Natural killer cell (primary cell): Measurements from ENCODE around the gene FAH. TPM values are rescaled to one million over a fixed set of nuclear protein-coding genes. Genes with fewer than 3 reads are reported as not detected.

Source experiments
- ATAC-seq, 3 donors: fragments of 150-1000 bp in 2 of 3; fragments of 200-7000 bp in 1 of 3; cut with Tn5 transposase; 1 replicate in 1 of 3; 2 replicates in 2 of 3; pipeline ENCODE4 v1.10.0; 2021; ENCODE audit warnings: mild to moderate bottlenecking in 2 of 3, moderate library complexity in 2 of 3
- DNase-seq, 2 donors: peaks; one replicate each; pipeline versions ENCODE4 v3.0.0 to v3.0.0-alpha.2; 2013 to 2021; ENCODE audit warnings: mixed read lengths in 1 of 2
- H3K27ac ChIP-seq: one replicate; pipeline ENCODE4 v1.5.1; 2013; ENCODE audit warnings: mild to moderate bottlenecking, low read length
- H3K27me3 ChIP-seq: one replicate; pipeline ENCODE4 v1.6.1; 2013; ENCODE audit warnings: low read length; ENCODE audit not compliant: control insufficient read depth, insufficient read depth
- H3K36me3 ChIP-seq: one replicate; pipeline ENCODE4 v1.6.1; 2013; ENCODE audit warnings: low read length; ENCODE audit not compliant: control insufficient read depth, insufficient read depth
- H3K4me1 ChIP-seq: one replicate; pipeline ENCODE4 v1.6.1; 2013; ENCODE audit warnings: low read length; ENCODE audit not compliant: control insufficient read depth, insufficient read depth
- H3K4me3 ChIP-seq: one replicate; pipeline ENCODE4 v1.5.1; 2013; ENCODE audit warnings: low read length
- H3K9me3 ChIP-seq: one replicate; pipeline ENCODE4 v1.6.1; 2013; ENCODE audit warnings: low read length; ENCODE audit not compliant: control insufficient read depth, insufficient read depth
- H3K27ac Mint-ChIP-seq, 2 donors: one replicate each; pipeline ENCODE4 v1.8.0; 2022; ENCODE audit warnings: mild to moderate bottlenecking in 2 of 2, mixed read lengths in 2 of 2, moderate library complexity in 1 of 2
- H3K27me3 Mint-ChIP-seq, 2 donors: one replicate each; pipeline ENCODE4 v1.8.0; 2022; ENCODE audit warnings: low read depth in 2 of 2, mixed read lengths in 2 of 2
- H3K36me3 Mint-ChIP-seq: one replicate; pipeline ENCODE4 v1.8.0; 2022; ENCODE audit warnings: mixed read lengths
- H3K4me1 Mint-ChIP-seq, 2 donors: one replicate each; pipeline ENCODE4 v1.8.0; 2022; ENCODE audit warnings: mixed read lengths in 2 of 2
- H3K4me3 Mint-ChIP-seq: one replicate; pipeline ENCODE4 v1.8.0; 2022; ENCODE audit warnings: mild to moderate bottlenecking, moderate library complexity, mixed read lengths
- H3K9me3 Mint-ChIP-seq, 2 donors: one replicate each; pipeline ENCODE4 v1.8.0; 2022; ENCODE audit warnings: mixed read lengths in 2 of 2
- WGBS: methylation state at CpG from one replicate; pipeline ENCODE4 v1.1.7; 2013; ENCODE audit warnings: missing lambda C conversion rate; ENCODE audit not compliant: insufficient coverage; 5-methylcytosine and 5-hydroxymethylcytosine counted together
- intact Hi-C: fragments of 100-400 bp; cut with micrococcal nuclease; formaldehyde crosslinking; loops from one replicate; pipeline ENCODE4 v1.14.2; 2022
- total RNA-seq, 4 donors: library from RNA; stranded (reverse); fragments of 120-200 nt in 1 of 4; gene quantifications; one replicate each; pipeline versions ENCODE4 v1.2.3 to v1.2.4, GENCODE V29; 2013 to 2022
- TF ChIP-seq, protein P1 (sequence below): fragments of 200-600 bp; IDR thresholded peaks from one replicate; pipeline ENCODE4 v1.8.0; 2022; ENCODE audit warnings: antibody characterized with exemption

Gene FAH
- total RNA-seq, 3 donors from 2014 or later (not counting 1 experiment from before 2014, with no cell fraction given), result 12.4 to 14.1 (median 13.5) TPM

DNA sequence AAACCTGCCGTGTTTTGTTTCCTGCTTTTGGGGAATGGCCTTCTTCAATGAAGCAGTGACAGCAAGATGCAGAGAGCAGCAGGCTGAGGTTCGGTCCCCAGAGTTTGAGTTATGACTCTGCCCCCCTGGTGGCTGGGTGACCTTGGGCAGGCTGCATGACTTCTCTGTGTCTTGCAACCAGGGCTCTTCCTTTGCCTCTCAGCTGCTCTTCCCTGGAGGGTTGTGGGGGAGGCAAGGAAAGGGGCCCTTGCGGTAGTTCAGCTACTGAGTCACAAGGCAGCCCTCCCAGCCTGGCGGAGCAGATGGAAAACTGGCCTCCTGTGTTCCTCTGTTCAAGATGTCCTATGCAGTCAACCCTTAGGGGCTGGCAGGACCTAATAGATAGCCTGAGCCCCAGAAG, 82.1 kb downstream of the FAH start:
- H3K36me3 ChIP-seq, result no peaks in the 10 kb centered on the region
- no peaks in the 10 kb centered on the region for H3K9me3 ChIP-seq
- H3K36me3 Mint-ChIP-seq, result no peaks in the 10 kb centered on the region
- H3K4me1 ChIP-seq, result no peaks in the 10 kb centered on the region
- no peak overlapping the region for H3K4me3 Mint-ChIP-seq
- H3K27me3 ChIP-seq, result no peaks in the 10 kb centered on the region
- WGBS, result 75% methylated on average over 4 of the region's 4 CpGs
- TF ChIP-seq, protein P1, sequence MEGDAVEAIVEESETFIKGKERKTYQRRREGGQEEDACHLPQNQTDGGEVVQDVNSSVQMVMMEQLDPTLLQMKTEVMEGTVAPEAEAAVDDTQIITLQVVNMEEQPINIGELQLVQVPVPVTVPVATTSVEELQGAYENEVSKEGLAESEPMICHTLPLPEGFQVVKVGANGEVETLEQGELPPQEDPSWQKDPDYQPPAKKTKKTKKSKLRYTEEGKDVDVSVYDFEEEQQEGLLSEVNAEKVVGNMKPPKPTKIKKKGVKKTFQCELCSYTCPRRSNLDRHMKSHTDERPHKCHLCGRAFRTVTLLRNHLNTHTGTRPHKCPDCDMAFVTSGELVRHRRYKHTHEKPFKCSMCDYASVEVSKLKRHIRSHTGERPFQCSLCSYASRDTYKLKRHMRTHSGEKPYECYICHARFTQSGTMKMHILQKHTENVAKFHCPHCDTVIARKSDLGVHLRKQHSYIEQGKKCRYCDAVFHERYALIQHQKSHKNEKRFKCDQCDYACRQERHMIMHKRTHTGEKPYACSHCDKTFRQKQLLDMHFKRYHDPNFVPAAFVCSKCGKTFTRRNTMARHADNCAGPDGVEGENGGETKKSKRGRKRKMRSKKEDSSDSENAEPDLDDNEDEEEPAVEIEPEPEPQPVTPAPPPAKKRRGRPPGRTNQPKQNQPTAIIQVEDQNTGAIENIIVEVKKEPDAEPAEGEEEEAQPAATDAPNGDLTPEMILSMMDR, result peak; percentile 55
- H3K4me3 ChIP-seq, result no peak overlapping the region
- peaks cover 12 to 26% of the 10 kb centered on the region in 2 donors for H3K27me3 Mint-ChIP-seq
- H3K9me3 Mint-ChIP-seq, result no peaks in the 10 kb centered on the region
- peak in 1 of 3 donors; percentile 45 for ATAC-seq
- H3K27ac Mint-ChIP-seq, result no peak overlapping the region
- DNase-seq, result peak; percentile 22 to 56
- no peaks in the 10 kb centered on the region for H3K4me1 Mint-ChIP-seq
- intact Hi-C loops, result no loop called here
- no peak overlapping the region for H3K27ac ChIP-seq

Other genes starting within 250 kb of the FAH start
- gene BCL2A1, start 181.8 kb upstream of the FAH start, total RNA-seq, result 10 to 100 TPM; 16.5 to 61.3 (median 42.2) TPM
- 100 to 1,000 TPM; 145 to 150 (median 148) TPM for gene ZFAND6, start 93.3 kb upstream of the FAH start, total RNA-seq
- gene CTXND1, start 99.2 kb downstream of the FAH start, total RNA-seq, result not detected